ENCODE results near the gene LTB. TPM values are rescaled to one million over a fixed set of nuclear protein-coding genes. Genes with fewer than 3 reads are reported as not detected.

The LTB gene
- total and polyA plus RNA-seq, 5 donors = 0.59 to 1.5 (median 0.61) TPM; not detected in 1

- no peaks in the 10 kb centered on the region for H3K4me1 ChIP-seq (ENCODE audit: control insufficient read depth, insufficient read depth, low read length)
- WGBS = 24% methylated on average over 21 of the region's 21 CpGs
- peak overlapping the region; percentile 77 for H3K27ac ChIP-seq (ENCODE audit: low read length)
- ATAC-seq = peak; percentile 13 to 20
- peak in 2 of 3 donors; percentile 22 to 67 for DNase-seq
- H3K27me3 ChIP-seq (ENCODE audit: control insufficient read depth, insufficient read depth) = no peaks in the 10 kb centered on the region
- no peaks in the 10 kb centered on the region for H3K9me3 ChIP-seq (ENCODE audit: control insufficient read depth, low read length)
- peak overlapping the region; percentile 72 for H3K4me3 ChIP-seq (ENCODE audit: low read length)
- intact Hi-C loops (cut with DNase I) = loop anchor here in 2 of 4 donors (5.0 kb wide), 1 partner anchor 34 kb away; the partner anchor contains the start of genes ATP6V1G2 (in 2 of the 2) and NFKBIL1 (in 2 of the 2)
Observed at GRCh38 chr6:31581434-31582229, 592 bp downstream of the LTB start.

- DNase-seq (peak; percentile 89 to 97 (median 97)), ATAC-seq (peak; percentile 98)
- H3K27ac ChIP-seq (ENCODE audit: low read length) = peak overlapping the region; percentile 77
- no peaks in the 10 kb centered on the region for H3K9me3 ChIP-seq (ENCODE audit: control insufficient read depth, low read length)
- WGBS = under 1% methylated on average over 62 of the region's 62 CpGs
- intact Hi-C loops (cut with DNase I) = loop anchor here in 2 of 4 donors (5.0 kb wide), 1 partner anchor 34 kb away; the partner anchor contains the start of genes ATP6V1G2 (in 2 of the 2) and NFKBIL1 (in 2 of the 2)
- H3K4me3 ChIP-seq (ENCODE audit: low read length) = peak overlapping the region; percentile 72
- H3K4me1 ChIP-seq (ENCODE audit: control insufficient read depth, insufficient read depth, low read length) = no peaks in the 10 kb centered on the region
- H3K27me3 ChIP-seq (ENCODE audit: control insufficient read depth, insufficient read depth) = no peaks in the 10 kb centered on the region
Observed at GRCh38 chr6:31580807-31581433, 1.3 kb downstream of the LTB start.

GRCh38 chr6:31580438-31580740 is 1.8 kb downstream of the LTB start:
- 38% methylated on average over 11 of the region's 11 CpGs for WGBS

GRCh38 chr6:31579546-31580437 is 2.4 kb downstream of the LTB start:
- DNase-seq (no peak), ATAC-seq (no peak)
- H3K9me3 ChIP-seq (ENCODE audit: control insufficient read depth, low read length) = no peaks in the 10 kb centered on the region
- intact Hi-C loops (cut with DNase I) = loop anchor here in 2 of 4 donors (5.0 kb wide), 1 partner anchor 32 kb away; the partner anchor contains the start of genes ATP6V1G2 (in 2 of the 2) and NFKBIL1 (in 2 of the 2)
- no peak overlapping the region for H3K27ac ChIP-seq (ENCODE audit: low read length)
- H3K27me3 ChIP-seq (ENCODE audit: control insufficient read depth, insufficient read depth) = no peaks in the 10 kb centered on the region
- no peak overlapping the region for H3K4me3 ChIP-seq (ENCODE audit: low read length)
- no peaks in the 10 kb centered on the region for H3K4me1 ChIP-seq (ENCODE audit: control insufficient read depth, insufficient read depth, low read length)
- 90% methylated on average over 8 of the region's 8 CpGs for WGBS

More at GRCh38 chr6:31580438-31580740, 1.8 kb downstream of the LTB start:
- ATAC-seq (no peak), DNase-seq (no peak)
- H3K27me3 ChIP-seq (ENCODE audit: control insufficient read depth, insufficient read depth) = no peaks in the 10 kb centered on the region
- no peak overlapping the region for H3K27ac ChIP-seq (ENCODE audit: low read length)
- H3K9me3 ChIP-seq (ENCODE audit: control insufficient read depth, low read length) = no peaks in the 10 kb centered on the region
- peak overlapping the region; percentile 72 for H3K4me3 ChIP-seq (ENCODE audit: low read length)
- H3K4me1 ChIP-seq (ENCODE audit: control insufficient read depth, insufficient read depth, low read length) = no peaks in the 10 kb centered on the region
- intact Hi-C loops (cut with DNase I) = loop anchor here in 2 of 4 donors (5.0 kb wide), 1 partner anchor 33 kb away; the partner anchor contains the start of genes ATP6V1G2 (in 2 of the 2) and NFKBIL1 (in 2 of the 2)

- H3K27ac ChIP-seq (ENCODE audit: low read length) = no peak overlapping the region
- H3K27me3 ChIP-seq (ENCODE audit: control insufficient read depth, insufficient read depth) = no peaks in the 10 kb centered on the region
- no peak for DNase-seq
- H3K4me3 ChIP-seq (ENCODE audit: low read length) = no peak overlapping the region
- no peaks in the 10 kb centered on the region for H3K9me3 ChIP-seq (ENCODE audit: control insufficient read depth, low read length)
- intact Hi-C loops (cut with DNase I) = no loop called here
- 90% methylated on average over 3 of the region's 3 CpGs for WGBS
- no peaks in the 10 kb centered on the region for H3K4me1 ChIP-seq (ENCODE audit: control insufficient read depth, insufficient read depth, low read length)
- no peak for ATAC-seq
Observed at GRCh38 chr6:31579119-31579505, 3.1 kb downstream of the LTB start.

- intact Hi-C loops (cut with DNase I) = no loop called here
- Histone ChIP-seq H3K27me3 (ENCODE audit: control insufficient read depth, insufficient read depth) (no peaks in the 10 kb centered on the region), H3K9me3 (ENCODE audit: control insufficient read depth, low read length) (no peaks in the 10 kb centered on the region), H3K4me3 (ENCODE audit: low read length) (no peak overlapping the region), H3K4me1 (ENCODE audit: control insufficient read depth, insufficient read depth, low read length) (no peaks in the 10 kb centered on the region), H3K27ac (ENCODE audit: low read length) (no peak overlapping the region)
- ATAC-seq = no peak
- 83% methylated on average over 12 of the region's 12 CpGs for WGBS
- no peak for DNase-seq
Observed at GRCh38 chr6:31578184-31579118, 3.8 kb downstream of the LTB start.

GRCh38 chr6:31577579-31577966 is 4.7 kb downstream of the LTB start:
- WGBS = 86% methylated on average over 3 of the region's 3 CpGs
- Histone ChIP-seq H3K4me3 (ENCODE audit: low read length) (no peak overlapping the region), H3K9me3 (ENCODE audit: control insufficient read depth, low read length) (no peaks in the 10 kb centered on the region), H3K27me3 (ENCODE audit: control insufficient read depth, insufficient read depth) (no peaks in the 10 kb centered on the region), H3K27ac (ENCODE audit: low read length) (no peak overlapping the region), H3K4me1 (ENCODE audit: control insufficient read depth, insufficient read depth, low read length) (no peaks in the 10 kb centered on the region)
- intact Hi-C loops (cut with DNase I) = no loop called here
- DNase-seq (no peak), ATAC-seq (no peak)

- H3K27me3 ChIP-seq (ENCODE audit: control insufficient read depth, insufficient read depth) = no peaks in the 10 kb centered on the region
- WGBS = 87% methylated on average over 19 of the region's 19 CpGs
- DNase-seq (no peak), ATAC-seq (no peak)
- no peak overlapping the region for H3K27ac ChIP-seq (ENCODE audit: low read length)
- H3K4me3 ChIP-seq (ENCODE audit: low read length) = no peak overlapping the region
- H3K9me3 ChIP-seq (ENCODE audit: control insufficient read depth, low read length) = no peaks in the 10 kb centered on the region
- intact Hi-C loops (cut with DNase I) = no loop called here
- no peaks in the 10 kb centered on the region for H3K4me1 ChIP-seq (ENCODE audit: control insufficient read depth, insufficient read depth, low read length)
Observed at GRCh38 chr6:31576897-31577578, 5.2 kb downstream of the LTB start.

- intact Hi-C loops (cut with DNase I) = no loop called here
- no peaks in the 10 kb centered on the region for H3K4me1 ChIP-seq (ENCODE audit: control insufficient read depth, insufficient read depth, low read length)
- H3K27me3 ChIP-seq (ENCODE audit: control insufficient read depth, insufficient read depth) = no peaks in the 10 kb centered on the region
- ATAC-seq (no peak), DNase-seq (no peak)
- WGBS = 65% methylated on average over 8 of the region's 8 CpGs
- no peaks in the 10 kb centered on the region for H3K9me3 ChIP-seq (ENCODE audit: control insufficient read depth, low read length)
- H3K27ac ChIP-seq (ENCODE audit: low read length) = no peak overlapping the region
- peak overlapping the region; percentile 34 for H3K4me3 ChIP-seq (ENCODE audit: low read length)
Observed at GRCh38 chr6:31575952-31576685, 6.1 kb downstream of the LTB start.

Measured in right cardiac atrium (tissue), 5 donors.